Panc1 (cell line): Measurements from ENCODE around the gene MAP2K5.

Experiments used
- CTCF ChIP-seq: fragments of 450-650 bp; IDR thresholded peaks from 2 replicates; pipeline ENCODE4 v1.5.1; 2017; ENCODE audit warnings: mild to moderate bottlenecking
- POLR2AphosphoS5 ChIP-seq: IDR thresholded peaks from 2 replicates; pipeline ENCODE4 v1.6.1; 2012; ENCODE audit warnings: mild to moderate bottlenecking, low read depth, low read length, moderate library complexity
- SIN3A ChIP-seq: IDR thresholded peaks from 2 replicates; pipeline ENCODE4 v1.6.1; 2012; ENCODE audit warnings: low read depth, mild to moderate bottlenecking, low read length, moderate library complexity, borderline replicate concordance; ENCODE audit not compliant: insufficient read depth
- TCF7L2 ChIP-seq: IDR thresholded peaks from 2 replicates; pipeline ENCODE4 v1.6.1; 2011; ENCODE audit warnings: mild to moderate bottlenecking, low read depth, low read length, inconsistent platforms
- TF ChIP-seq, protein P1 (sequence below), 2 experiments: IDR thresholded peaks; 2 replicates each; pipeline ENCODE4 v1.6.1; 2011 to 2012; ENCODE audit warnings: low read depth in 2 of 2, control low read depth in 1 of 2, low read length in 1 of 2, mild to moderate bottlenecking in 1 of 2, moderate library complexity in 1 of 2; ENCODE audit not compliant: insufficient read depth in 1 of 2

DNA sequence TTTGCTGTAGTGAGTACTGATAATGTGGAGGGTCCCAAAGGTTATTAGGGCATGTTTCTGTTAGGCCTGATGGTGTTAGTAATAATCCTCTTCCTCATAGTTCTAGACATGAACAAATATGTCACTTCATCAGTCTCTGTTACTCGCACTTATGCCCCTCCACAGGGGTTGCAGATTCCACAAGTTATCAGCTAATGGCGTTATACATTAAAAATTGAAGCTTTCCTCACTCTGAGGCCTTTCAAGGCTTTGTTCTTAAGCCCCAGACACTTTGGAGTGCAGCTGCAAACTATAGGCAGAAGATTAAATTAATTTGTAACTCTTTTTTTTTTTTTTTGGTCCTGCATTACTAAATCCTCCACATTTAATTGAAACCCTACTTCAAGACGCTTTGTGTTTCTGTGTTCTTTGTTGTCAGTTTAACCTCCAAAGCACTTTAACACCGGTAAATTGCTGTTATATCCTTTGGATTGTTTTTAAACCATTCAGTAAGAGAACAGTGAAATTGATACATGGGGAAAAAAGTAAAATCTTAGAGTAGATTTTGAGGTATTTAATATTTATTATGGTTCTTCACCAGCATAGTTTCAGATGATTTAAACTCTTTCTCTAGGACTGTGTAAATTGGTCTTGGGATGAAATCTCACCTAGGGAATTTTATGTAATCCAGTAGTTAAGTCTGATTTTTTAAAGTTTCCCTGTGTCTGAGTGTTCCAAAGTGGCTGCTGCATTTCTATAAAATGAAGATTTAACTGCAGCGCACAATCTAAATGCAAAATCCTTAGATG, 179.7 kb downstream of the MAP2K5 start:
- TF ChIP-seq CTCF = no peak
- TF ChIP-seq, protein P1, sequence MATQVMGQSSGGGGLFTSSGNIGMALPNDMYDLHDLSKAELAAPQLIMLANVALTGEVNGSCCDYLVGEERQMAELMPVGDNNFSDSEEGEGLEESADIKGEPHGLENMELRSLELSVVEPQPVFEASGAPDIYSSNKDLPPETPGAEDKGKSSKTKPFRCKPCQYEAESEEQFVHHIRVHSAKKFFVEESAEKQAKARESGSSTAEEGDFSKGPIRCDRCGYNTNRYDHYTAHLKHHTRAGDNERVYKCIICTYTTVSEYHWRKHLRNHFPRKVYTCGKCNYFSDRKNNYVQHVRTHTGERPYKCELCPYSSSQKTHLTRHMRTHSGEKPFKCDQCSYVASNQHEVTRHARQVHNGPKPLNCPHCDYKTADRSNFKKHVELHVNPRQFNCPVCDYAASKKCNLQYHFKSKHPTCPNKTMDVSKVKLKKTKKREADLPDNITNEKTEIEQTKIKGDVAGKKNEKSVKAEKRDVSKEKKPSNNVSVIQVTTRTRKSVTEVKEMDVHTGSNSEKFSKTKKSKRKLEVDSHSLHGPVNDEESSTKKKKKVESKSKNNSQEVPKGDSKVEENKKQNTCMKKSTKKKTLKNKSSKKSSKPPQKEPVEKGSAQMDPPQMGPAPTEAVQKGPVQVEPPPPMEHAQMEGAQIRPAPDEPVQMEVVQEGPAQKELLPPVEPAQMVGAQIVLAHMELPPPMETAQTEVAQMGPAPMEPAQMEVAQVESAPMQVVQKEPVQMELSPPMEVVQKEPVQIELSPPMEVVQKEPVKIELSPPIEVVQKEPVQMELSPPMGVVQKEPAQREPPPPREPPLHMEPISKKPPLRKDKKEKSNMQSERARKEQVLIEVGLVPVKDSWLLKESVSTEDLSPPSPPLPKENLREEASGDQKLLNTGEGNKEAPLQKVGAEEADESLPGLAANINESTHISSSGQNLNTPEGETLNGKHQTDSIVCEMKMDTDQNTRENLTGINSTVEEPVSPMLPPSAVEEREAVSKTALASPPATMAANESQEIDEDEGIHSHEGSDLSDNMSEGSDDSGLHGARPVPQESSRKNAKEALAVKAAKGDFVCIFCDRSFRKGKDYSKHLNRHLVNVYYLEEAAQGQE (IDR thresholded peaks at IDR 0.05; ENCODE audit: insufficient read depth in 1 of 2, low read depth in 2 of 2, low read length in 1 of 2) = no peak
- no peak for TF ChIP-seq POLR2AphosphoS5
- TF ChIP-seq TCF7L2 = no peak
- TF ChIP-seq SIN3A = no peak
